Measurements from ENCODE around the gene PARD3.

PARD3 gene

DNA sequence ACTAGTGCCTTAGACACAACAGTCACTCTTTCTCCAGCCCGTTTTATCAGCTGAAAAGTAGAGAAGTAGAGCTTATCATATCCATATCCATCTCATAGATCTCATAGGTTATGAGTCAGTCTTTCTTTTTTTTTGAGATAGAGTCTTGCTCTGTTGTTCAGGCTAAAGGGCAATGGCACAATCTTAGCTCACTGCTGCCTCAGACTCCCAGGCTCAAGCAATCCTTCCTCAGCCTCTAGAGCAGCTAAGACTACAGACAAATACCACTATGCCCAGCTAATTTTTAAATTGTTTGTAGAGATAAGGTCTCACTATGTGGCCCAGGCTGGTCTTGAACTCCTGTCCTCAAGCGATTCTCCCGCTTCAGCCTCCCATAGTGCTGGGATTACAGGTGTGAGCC, 2.5 kb upstream of the PARD3 start:
- Histone ChIP-seq H3K9me3 (ENCODE audit: insufficient read depth, low read length) (no peaks in the 10 kb centered on the region), H3F3A (ENCODE audit: insufficient read depth) (no peaks in the 10 kb centered on the region), H3K36me3 (ENCODE audit: low read length) (no peaks in the 10 kb centered on the region), H3K27me3 (ENCODE audit: low read length) (no peaks in the 10 kb centered on the region), H3K79me2 (ENCODE audit: insufficient read depth, low read length) (no peaks in the 10 kb centered on the region), H3K27ac (ENCODE audit: low read depth, low read length) (no peak overlapping the region), H3K4me3 (ENCODE audit: insufficient read depth, low read length, poor library complexity, severe bottlenecking) (no peak overlapping the region), H4K20me1 (ENCODE audit: low read depth, low read length) (no peaks in the 10 kb centered on the region), H3K9ac (ENCODE audit: low read length) (no peak overlapping the region), H2AFZ (ENCODE audit: low read depth, low read length, severe bottlenecking) (no peak overlapping the region), H3K4me2 (ENCODE audit: low read depth, low read length, poor library complexity, severe bottlenecking) (no peak overlapping the region), H3K9me2 (replicated peaks; ENCODE audit: insufficient read depth, low read length) (no peaks in the 10 kb centered on the region)
- TF ChIP-seq, protein P1, sequence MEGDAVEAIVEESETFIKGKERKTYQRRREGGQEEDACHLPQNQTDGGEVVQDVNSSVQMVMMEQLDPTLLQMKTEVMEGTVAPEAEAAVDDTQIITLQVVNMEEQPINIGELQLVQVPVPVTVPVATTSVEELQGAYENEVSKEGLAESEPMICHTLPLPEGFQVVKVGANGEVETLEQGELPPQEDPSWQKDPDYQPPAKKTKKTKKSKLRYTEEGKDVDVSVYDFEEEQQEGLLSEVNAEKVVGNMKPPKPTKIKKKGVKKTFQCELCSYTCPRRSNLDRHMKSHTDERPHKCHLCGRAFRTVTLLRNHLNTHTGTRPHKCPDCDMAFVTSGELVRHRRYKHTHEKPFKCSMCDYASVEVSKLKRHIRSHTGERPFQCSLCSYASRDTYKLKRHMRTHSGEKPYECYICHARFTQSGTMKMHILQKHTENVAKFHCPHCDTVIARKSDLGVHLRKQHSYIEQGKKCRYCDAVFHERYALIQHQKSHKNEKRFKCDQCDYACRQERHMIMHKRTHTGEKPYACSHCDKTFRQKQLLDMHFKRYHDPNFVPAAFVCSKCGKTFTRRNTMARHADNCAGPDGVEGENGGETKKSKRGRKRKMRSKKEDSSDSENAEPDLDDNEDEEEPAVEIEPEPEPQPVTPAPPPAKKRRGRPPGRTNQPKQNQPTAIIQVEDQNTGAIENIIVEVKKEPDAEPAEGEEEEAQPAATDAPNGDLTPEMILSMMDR (IDR thresholded peaks at IDR 0.05; ENCODE audit: insufficient read depth, low read length, poor library complexity, severe bottlenecking) = no peak
- TF ChIP-seq EZH2phosphoT487 (conservative IDR thresholded peaks at IDR 0.05; ENCODE audit: low read length) = no peak

DNA sequence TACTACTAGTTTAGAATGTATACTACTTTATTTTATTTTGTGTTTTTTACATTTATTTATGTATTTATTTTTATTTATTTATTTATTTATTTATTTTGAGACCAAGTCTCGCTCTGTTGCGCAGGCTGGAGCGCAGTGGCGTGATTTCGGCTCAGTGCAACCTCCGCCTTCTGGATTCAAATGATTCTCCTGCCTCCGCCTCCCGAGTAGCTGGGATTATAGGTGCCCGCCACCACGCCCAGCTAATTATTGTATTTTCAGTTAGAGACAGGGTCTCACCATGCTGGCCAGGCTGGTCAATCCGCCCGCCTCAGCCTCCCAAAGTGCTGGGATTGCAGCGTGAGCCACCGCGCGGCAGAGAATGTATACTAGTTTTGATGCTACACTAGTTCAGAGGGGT, 2.0 kb upstream of the PARD3 start:
- no peak overlapping the region for H3K27ac ChIP-seq (ENCODE audit: low read depth, low read length)
- no peak overlapping the region for H3K4me2 ChIP-seq (ENCODE audit: low read depth, low read length, poor library complexity, severe bottlenecking)
- no peaks in the 10 kb centered on the region for H3K27me3 ChIP-seq (ENCODE audit: low read length)
- H3F3A ChIP-seq (ENCODE audit: insufficient read depth) = no peaks in the 10 kb centered on the region
- H3K9me2 ChIP-seq (replicated peaks; ENCODE audit: insufficient read depth, low read length) = no peaks in the 10 kb centered on the region
- H3K36me3 ChIP-seq (ENCODE audit: low read length) = no peaks in the 10 kb centered on the region
- no peaks in the 10 kb centered on the region for H4K20me1 ChIP-seq (ENCODE audit: low read depth, low read length)
- H3K4me3 ChIP-seq (ENCODE audit: insufficient read depth, low read length, poor library complexity, severe bottlenecking) = no peak overlapping the region
- TF ChIP-seq, protein P1 (IDR thresholded peaks at IDR 0.05; ENCODE audit: insufficient read depth, low read length, poor library complexity, severe bottlenecking) = no peak
- no peak for TF ChIP-seq EZH2phosphoT487 (conservative IDR thresholded peaks at IDR 0.05; ENCODE audit: low read length)
- H3K9me3 ChIP-seq (ENCODE audit: insufficient read depth, low read length) = no peaks in the 10 kb centered on the region
- H3K79me2 ChIP-seq (ENCODE audit: insufficient read depth, low read length) = no peaks in the 10 kb centered on the region
- H2AFZ ChIP-seq (ENCODE audit: low read depth, low read length, severe bottlenecking) = no peak overlapping the region
- H3K9ac ChIP-seq (ENCODE audit: low read length) = no peak overlapping the region

DNA sequence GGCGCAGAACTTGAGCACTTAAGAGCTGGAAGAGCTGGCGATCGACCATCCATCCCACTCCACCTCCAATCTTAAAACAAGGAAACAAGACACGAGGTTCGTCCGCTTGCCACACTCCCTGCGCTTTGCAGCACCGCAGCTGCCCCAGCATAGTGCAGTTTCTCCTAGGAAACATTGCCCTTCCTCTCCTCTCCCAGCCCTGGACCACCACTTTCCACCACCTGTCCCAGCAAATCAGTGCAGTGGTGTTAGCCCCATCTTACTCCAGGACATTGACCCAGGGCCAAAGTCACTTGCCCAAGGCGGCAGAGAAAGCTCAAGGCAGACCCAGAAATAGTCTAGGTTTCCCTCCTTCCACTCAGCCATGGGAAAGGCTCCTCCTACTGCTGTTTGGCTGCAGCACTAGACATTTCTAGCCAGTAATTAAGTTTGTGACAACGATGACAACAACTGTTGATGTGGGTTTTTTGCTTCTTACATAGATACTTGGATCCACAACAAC, 1.5 kb upstream of the PARD3 start:
- no peaks in the 10 kb centered on the region for H3K79me2 ChIP-seq (ENCODE audit: insufficient read depth, low read length)
- H3K27ac ChIP-seq (ENCODE audit: low read depth, low read length) = no peak overlapping the region
- no peaks in the 10 kb centered on the region for H3K27me3 ChIP-seq (ENCODE audit: low read length)
- no peak for TF ChIP-seq EZH2phosphoT487 (conservative IDR thresholded peaks at IDR 0.05; ENCODE audit: low read length)
- TF ChIP-seq, protein P1 (IDR thresholded peaks at IDR 0.05; ENCODE audit: insufficient read depth, low read length, poor library complexity, severe bottlenecking) = no peak
- no peaks in the 10 kb centered on the region for H3K36me3 ChIP-seq (ENCODE audit: low read length)
- no peaks in the 10 kb centered on the region for H3F3A ChIP-seq (ENCODE audit: insufficient read depth)
- H3K4me2 ChIP-seq (ENCODE audit: low read depth, low read length, poor library complexity, severe bottlenecking) = no peak overlapping the region
- H4K20me1 ChIP-seq (ENCODE audit: low read depth, low read length) = no peaks in the 10 kb centered on the region
- no peaks in the 10 kb centered on the region for H3K9me2 ChIP-seq (replicated peaks; ENCODE audit: insufficient read depth, low read length)
- no peak overlapping the region for H3K4me3 ChIP-seq (ENCODE audit: insufficient read depth, low read length, poor library complexity, severe bottlenecking)
- no peaks in the 10 kb centered on the region for H3K9me3 ChIP-seq (ENCODE audit: insufficient read depth, low read length)
- H3K9ac ChIP-seq (ENCODE audit: low read length) = no peak overlapping the region
- no peak overlapping the region for H2AFZ ChIP-seq (ENCODE audit: low read depth, low read length, severe bottlenecking)
